Calu3 (cell line): Measurements from ENCODE around the gene CDK11B. TPM values are rescaled to one million over a fixed set of nuclear protein-coding genes. Genes with fewer than 3 reads are reported as not detected.

Experiments
- BruUV-seq: library from RNA; stranded (reverse); fragments of 400-500 nt; replicated peaks from 2 replicates; lab custom pipeline; 2021; lab: Mats Ljungman, UMichigan
- CTCF ChIA-PET: fragments of 300-600 bp; sonication (Branson Sonifier 250); formaldehyde crosslinking; loops from one replicate; lab custom pipeline; 2022; ENCODE audit warnings: antibody characterized with exemption; lab: Charles Lee
- DNase-seq: peaks from one replicate; pipeline ENCODE4 v3.0.0; 2022
- H3K27ac Mint-ChIP-seq: one replicate; pipeline ENCODE4 v1.8.0; 2022; ENCODE audit warnings: mixed read lengths; ENCODE audit not compliant: unreplicated experiment
- H3K27me3 Mint-ChIP-seq: one replicate; pipeline ENCODE4 v1.8.0; 2022; ENCODE audit warnings: mixed read lengths; ENCODE audit not compliant: unreplicated experiment
- H3K36me3 Mint-ChIP-seq: one replicate; pipeline ENCODE4 v1.8.0; 2022; ENCODE audit warnings: mild to moderate bottlenecking, moderate library complexity, mixed read lengths; ENCODE audit not compliant: insufficient read depth, unreplicated experiment
- H3K4me1 Mint-ChIP-seq: one replicate; pipeline ENCODE4 v1.8.0; 2022; ENCODE audit warnings: mild to moderate bottlenecking, low read depth, mixed read lengths; ENCODE audit not compliant: unreplicated experiment
- H3K4me3 Mint-ChIP-seq: one replicate; pipeline ENCODE4 v1.8.0; 2022; ENCODE audit warnings: mild to moderate bottlenecking, low read depth, moderate library complexity, mixed read lengths; ENCODE audit not compliant: unreplicated experiment
- H3K9me3 Mint-ChIP-seq: one replicate; pipeline ENCODE4 v1.8.0; 2022; ENCODE audit warnings: low read depth, mixed read lengths; ENCODE audit not compliant: unreplicated experiment
- intact Hi-C: fragments of 100-400 bp; cut with micrococcal nuclease; formaldehyde crosslinking; loops from one replicate; pipeline ENCODE4 v1.10.0; 2022; ENCODE audit not compliant: unreplicated experiment
- total RNA-seq: library from RNA; stranded (reverse); gene quantifications from 2 replicates; pipeline ENCODE4 v1.2.3, GENCODE V29; 2022
- TF ChIP-seq, protein P1 (sequence below): fragments of 200-600 bp; IDR thresholded peaks from one replicate; pipeline ENCODE4 v1.8.0; 2022; ENCODE audit warnings: antibody characterized with exemption; ENCODE audit not compliant: unreplicated experiment

Gene CDK11B
- total RNA-seq, 1 experiment from 2014 or later: 24.2 TPM

DNA sequence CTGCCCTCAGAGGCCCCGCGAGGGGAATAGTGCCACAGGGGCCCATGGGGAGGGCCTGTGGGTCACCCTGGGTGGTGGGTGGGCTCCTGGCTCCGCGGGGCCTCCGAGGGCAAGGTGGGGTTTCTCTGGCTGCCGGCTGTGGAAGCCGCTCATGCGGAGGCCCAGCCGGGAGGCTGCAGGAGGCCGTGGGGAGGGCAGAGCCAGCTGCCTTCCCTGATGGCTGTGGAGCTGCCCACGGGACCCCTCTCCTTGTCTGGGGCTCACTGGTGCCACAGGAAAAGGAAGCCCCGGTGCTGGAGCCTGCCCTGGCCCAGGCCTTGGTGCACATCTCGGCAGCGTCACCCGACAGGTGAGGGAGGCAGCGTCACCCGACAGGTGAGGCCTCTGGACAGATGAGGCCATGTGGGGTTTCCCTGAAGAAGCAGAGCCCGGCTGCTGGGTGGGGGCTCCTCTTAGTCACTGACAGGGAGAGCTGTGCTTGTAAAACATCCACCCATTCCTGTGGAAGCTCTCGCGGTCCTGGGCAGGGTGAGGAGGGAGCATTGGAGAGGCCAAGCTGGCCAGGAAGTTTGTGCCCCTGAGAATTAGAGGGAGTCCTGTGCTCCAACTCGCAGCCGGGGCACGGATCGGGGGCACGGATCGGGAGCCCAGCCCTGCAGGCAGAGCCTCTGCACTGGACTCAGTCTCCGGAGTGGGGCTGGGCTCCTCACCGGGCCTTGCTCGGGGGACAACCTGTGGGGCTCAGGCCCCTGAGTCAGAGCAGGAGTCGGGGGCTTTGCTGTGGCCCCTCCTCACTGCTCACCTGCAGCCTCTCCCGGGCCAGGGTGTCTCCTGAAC lies 37.4 kb downstream of the CDK11B start:
- DNase-seq: no peak
- no TSS peak for BruUV-seq
- Mint-ChIP-seq H3K4me3 (no peak overlapping the region), H3K9me3 (no peaks in the 10 kb centered on the region), H3K4me1 (no peaks in the 10 kb centered on the region), H3K27me3 (no peaks in the 10 kb centered on the region), H3K27ac (no peak overlapping the region), H3K36me3 (peaks cover 6% of the 10 kb centered on the region)
- CTCF ChIA-PET: no interaction called here
- intact Hi-C loops: no loop called here
- TF ChIP-seq, protein P1, sequence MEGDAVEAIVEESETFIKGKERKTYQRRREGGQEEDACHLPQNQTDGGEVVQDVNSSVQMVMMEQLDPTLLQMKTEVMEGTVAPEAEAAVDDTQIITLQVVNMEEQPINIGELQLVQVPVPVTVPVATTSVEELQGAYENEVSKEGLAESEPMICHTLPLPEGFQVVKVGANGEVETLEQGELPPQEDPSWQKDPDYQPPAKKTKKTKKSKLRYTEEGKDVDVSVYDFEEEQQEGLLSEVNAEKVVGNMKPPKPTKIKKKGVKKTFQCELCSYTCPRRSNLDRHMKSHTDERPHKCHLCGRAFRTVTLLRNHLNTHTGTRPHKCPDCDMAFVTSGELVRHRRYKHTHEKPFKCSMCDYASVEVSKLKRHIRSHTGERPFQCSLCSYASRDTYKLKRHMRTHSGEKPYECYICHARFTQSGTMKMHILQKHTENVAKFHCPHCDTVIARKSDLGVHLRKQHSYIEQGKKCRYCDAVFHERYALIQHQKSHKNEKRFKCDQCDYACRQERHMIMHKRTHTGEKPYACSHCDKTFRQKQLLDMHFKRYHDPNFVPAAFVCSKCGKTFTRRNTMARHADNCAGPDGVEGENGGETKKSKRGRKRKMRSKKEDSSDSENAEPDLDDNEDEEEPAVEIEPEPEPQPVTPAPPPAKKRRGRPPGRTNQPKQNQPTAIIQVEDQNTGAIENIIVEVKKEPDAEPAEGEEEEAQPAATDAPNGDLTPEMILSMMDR: no peak

DNA sequence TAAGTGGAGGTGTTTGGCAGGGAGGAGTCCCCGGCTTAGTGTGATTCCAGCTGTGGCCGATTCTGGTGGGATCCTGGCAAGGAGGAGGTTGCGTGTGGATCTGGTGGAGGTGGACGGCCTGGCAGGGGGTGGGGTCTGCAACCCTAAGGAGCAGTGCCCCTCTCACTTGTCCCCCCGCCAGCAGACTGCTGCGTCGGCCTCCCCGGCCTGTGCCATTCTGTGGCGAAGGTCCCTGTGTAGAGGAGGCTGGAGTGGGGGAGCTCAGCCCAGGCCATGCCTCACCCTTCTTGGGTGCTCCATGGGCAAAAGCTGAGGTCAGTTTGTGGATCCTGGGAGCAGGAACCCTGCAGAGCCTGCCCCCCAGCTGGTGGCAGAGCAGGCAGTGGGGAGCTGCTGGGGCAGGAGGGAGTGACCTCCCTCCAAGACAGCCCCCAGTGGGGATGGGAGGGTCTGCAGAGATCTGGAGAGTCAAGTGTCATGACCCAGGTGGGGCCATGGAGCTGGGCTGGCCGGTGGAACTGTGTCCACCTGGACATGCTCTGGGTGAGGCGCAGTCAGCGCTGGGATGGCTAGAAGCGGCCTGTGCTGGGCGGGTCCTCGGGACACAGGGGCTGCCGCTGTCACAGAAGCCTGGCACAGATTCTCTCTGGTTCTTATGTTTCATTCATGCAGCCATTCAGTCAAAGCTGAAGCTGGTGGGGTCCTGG lies 38.2 kb downstream of the CDK11B start:
- H3K27ac Mint-ChIP-seq: no peak overlapping the region
- peaks cover 11% of the 10 kb centered on the region for H3K36me3 Mint-ChIP-seq
- H3K9me3 Mint-ChIP-seq: no peaks in the 10 kb centered on the region
- intact Hi-C loops: no loop called here
- no peak for DNase-seq
- H3K4me1 Mint-ChIP-seq: no peaks in the 10 kb centered on the region
- H3K27me3 Mint-ChIP-seq: no peaks in the 10 kb centered on the region
- CTCF ChIA-PET: no interaction called here
- no TSS peak for BruUV-seq
- no peak overlapping the region for H3K4me3 Mint-ChIP-seq
- TF ChIP-seq, protein P1: no peak

DNA sequence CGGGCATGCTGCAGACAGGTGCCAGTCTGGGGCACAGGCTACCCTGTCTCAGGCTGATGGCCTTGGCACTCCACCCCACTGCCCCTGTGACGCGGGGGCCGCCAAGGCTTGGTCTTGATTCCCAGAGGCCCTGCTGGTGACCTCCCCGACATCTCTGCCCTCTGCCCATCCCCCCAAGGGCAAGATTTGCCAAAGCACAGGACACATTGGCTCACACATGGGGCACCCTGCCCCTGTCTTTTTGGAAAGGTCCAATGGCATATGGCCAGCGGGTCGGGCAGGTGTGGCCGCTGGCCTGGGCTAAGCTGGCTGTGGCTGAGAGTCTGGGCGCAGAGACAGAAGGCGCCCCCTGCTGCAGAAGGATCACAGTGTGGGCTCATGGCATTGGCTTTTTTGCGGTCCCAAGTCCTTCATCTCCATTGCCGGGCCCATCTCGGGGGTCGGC lies 38.9 kb downstream of the CDK11B start:
- Mint-ChIP-seq H3K27me3 (no peaks in the 10 kb centered on the region), H3K27ac (no peak overlapping the region), H3K36me3 (peaks cover 17% of the 10 kb centered on the region), H3K4me1 (no peaks in the 10 kb centered on the region), H3K4me3 (no peak overlapping the region), H3K9me3 (no peaks in the 10 kb centered on the region)
- intact Hi-C loops: no loop called here
- CTCF ChIA-PET: no interaction called here
- DNase-seq: no peak
- TF ChIP-seq, protein P1: no peak
- no TSS peak for BruUV-seq

DNA sequence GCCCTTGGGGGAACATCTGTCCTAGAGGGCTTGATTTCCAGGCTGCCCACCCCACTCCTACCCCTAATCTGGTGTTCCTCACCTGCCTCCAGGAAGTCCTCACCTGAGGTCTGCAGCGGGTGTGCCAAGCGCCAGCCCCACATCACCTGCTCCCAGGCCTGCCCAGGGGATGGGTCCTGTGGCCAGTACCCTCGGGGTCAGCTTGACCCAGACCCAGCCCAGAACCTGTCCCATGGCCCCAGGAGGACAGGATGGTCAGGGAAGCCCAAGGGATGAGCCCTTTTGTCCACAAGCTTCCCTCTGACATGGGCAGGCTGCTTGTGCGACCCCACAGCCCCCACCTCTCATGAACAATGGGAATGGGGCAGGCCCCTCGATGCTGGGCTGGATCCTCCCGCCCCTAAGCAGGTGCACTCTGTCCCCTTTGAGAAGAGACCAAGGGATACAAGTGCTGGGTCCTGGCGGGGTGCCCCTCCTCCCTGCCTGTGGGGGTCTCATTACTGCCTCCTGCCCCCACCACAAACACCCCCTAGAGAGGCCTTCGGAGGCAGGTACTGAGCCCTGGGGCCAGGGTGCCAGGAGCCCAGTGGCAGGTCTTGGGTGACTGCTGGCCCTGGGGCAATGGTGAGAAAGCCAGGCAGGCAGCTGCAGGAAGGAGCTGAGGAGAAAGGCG lies 40.3 kb downstream of the CDK11B start:
- BruUV-seq: no TSS peak
- Mint-ChIP-seq H3K9me3 (no peaks in the 10 kb centered on the region), H3K4me3 (no peak overlapping the region), H3K27me3 (no peaks in the 10 kb centered on the region), H3K27ac (no peak overlapping the region), H3K4me1 (peaks cover 13% of the 10 kb centered on the region), H3K36me3 (peaks cover 27% of the 10 kb centered on the region)
- TF ChIP-seq, protein P1: no peak
- DNase-seq: no peak
- CTCF ChIA-PET: no interaction called here
- intact Hi-C loops: no loop called here
